ENCODE data around the gene RBMS3.

Gene RBMS3

DNA sequence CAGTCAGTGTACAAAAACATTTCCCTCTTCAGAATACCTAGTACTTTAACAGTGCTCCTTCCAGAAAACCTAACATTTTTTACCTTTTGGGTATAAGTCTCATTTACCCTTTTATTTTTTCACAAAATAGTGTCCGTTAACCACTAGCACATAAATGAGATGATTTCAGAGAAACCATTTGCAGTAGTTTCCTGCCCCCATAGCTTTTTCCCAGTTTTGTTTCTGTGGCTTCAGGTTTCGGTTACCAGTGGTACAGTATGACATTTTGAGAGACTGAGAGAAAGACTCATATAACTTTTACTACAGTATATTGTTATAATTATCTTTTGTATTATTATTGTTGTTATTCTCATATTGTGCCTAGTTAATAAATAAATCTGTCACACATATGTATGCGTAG, 6.2 kb upstream of the RBMS3 start:
- CTCF ChIA-PET: no interaction called here
- POLR2A ChIA-PET: no interaction called here
- no peak for DNase-seq (ENCODE audit: extremely low spot score)
- TF ChIP-seq, protein P1, sequence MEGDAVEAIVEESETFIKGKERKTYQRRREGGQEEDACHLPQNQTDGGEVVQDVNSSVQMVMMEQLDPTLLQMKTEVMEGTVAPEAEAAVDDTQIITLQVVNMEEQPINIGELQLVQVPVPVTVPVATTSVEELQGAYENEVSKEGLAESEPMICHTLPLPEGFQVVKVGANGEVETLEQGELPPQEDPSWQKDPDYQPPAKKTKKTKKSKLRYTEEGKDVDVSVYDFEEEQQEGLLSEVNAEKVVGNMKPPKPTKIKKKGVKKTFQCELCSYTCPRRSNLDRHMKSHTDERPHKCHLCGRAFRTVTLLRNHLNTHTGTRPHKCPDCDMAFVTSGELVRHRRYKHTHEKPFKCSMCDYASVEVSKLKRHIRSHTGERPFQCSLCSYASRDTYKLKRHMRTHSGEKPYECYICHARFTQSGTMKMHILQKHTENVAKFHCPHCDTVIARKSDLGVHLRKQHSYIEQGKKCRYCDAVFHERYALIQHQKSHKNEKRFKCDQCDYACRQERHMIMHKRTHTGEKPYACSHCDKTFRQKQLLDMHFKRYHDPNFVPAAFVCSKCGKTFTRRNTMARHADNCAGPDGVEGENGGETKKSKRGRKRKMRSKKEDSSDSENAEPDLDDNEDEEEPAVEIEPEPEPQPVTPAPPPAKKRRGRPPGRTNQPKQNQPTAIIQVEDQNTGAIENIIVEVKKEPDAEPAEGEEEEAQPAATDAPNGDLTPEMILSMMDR (IDR thresholded peaks at IDR 0.05; ENCODE audit: control extremely low read depth, extremely low read depth, low read depth, missing control alignments): no peak

DNA sequence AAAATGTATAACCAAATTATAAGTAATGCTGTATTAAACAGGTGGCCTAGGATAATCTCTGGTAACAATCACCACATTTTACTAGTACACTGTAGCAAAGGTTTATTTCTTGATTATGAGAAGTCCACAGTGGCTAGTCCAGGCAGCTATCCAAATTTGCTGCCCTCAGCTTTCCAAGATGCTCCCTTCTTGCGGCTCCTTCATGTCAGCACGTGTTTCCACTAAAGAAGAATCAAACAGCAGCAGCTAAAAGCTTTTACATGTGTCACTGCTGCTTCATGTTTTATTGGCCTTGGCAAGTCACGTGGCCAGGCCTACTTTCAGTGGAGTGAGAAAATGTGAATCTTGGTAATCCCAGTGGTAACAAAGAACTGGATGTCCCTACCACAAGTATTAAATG, 5.6 kb upstream of the RBMS3 start:
- POLR2A ChIA-PET: no interaction called here

GRCh38 chr3:29277249-29277648, 3.6 kb upstream of the RBMS3 start:
- ChIA-PET CTCF (interaction anchor here (1.0 to 1.4 kb wide), 2 partner anchors 10 to 11 kb away, joined by 3 read pairs; no protein-coding TSS in a partner anchor), POLR2A (no interaction called here)
- no peak for DNase-seq (ENCODE audit: extremely low spot score)
- TF ChIP-seq, protein P1 (IDR thresholded peaks at IDR 0.05; ENCODE audit: control extremely low read depth, extremely low read depth, low read depth, missing control alignments): no peak

More for the DNA sequence above, 5.6 kb upstream of the RBMS3 start:
- CTCF ChIA-PET: no interaction called here
- TF ChIP-seq, protein P1 (IDR thresholded peaks at IDR 0.05; ENCODE audit: control extremely low read depth, extremely low read depth, low read depth, missing control alignments): no peak
- no peak for DNase-seq (ENCODE audit: extremely low spot score)

- ChIA-PET CTCF (interaction anchor here (1.6 to 1.7 kb wide), 2 partner anchors 23 to 38 kb away, joined by 3 to 4 read pairs; no protein-coding TSS in a partner anchor), POLR2A (no interaction called here)
- DNase-seq (ENCODE audit: extremely low spot score): no peak
- TF ChIP-seq, protein P1 (IDR thresholded peaks at IDR 0.05; ENCODE audit: control extremely low read depth, extremely low read depth, low read depth, missing control alignments): no peak
These were observed 1.6 kb upstream of the RBMS3 start for GRCh38 chr3:29279286-29279685.

GRCh38 chr3:29279806-29280205, 1.1 kb upstream of the RBMS3 start:
- TF ChIP-seq, protein P1 (IDR thresholded peaks at IDR 0.05; ENCODE audit: control extremely low read depth, extremely low read depth, low read depth, missing control alignments): no peak
- DNase-seq (ENCODE audit: extremely low spot score): no peak
- ChIA-PET POLR2A (no interaction called here), CTCF (interaction anchor here (0.9 to 1.7 kb wide), 3 partner anchors 21 to 37 kb away, joined by 3 to 4 read pairs (median 3); no protein-coding TSS in a partner anchor)

GRCh38 chr3:29281094-29281343, 148 bp downstream of the RBMS3 start:
- ChIA-PET POLR2A (no interaction called here), CTCF (no interaction called here)
- TF ChIP-seq, protein P1 (IDR thresholded peaks at IDR 0.05; ENCODE audit: control extremely low read depth, extremely low read depth, low read depth, missing control alignments): no peak
- DNase-seq (ENCODE audit: extremely low spot score): no peak

Measured in GM10248 (cell line).